ENCODE data around the gene PSMB5. TPM values are rescaled to one million over a fixed set of nuclear protein-coding genes. Genes with fewer than 3 reads are reported as not detected.

The PSMB5 gene
- total and polyA plus RNA-seq, 2 of the 13 experiments (the other 11 are each of a cell fraction or from before 2014, with no cell fraction given), result 705 to 871 TPM

DNA sequence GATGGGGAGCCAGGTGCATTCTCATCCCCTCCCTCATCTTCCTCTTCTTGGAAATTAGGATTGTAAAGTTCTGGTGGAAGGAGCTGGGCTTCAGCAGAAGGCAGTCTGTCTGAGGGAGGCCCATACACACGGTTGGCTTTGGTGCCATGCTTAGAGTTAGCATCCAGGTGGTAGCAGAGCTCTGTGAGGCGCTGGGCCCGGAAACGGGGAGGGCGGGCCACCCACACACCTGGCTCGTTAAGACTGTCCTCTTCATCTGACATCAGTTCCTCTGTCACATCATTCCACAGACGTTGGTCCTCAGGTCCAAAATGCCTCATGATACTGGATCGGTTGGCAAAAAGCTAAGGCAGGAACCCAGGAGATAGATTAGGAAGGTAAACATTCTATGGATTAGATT, 47.4 kb downstream of the PSMB5 start:
- Histone ChIP-seq H3K4me2 (ENCODE audit: low read depth, low read length) (no peak overlapping the region), H3K79me2 (ENCODE audit: insufficient read depth, low read length) (peaks cover 9% of the 10 kb centered on the region), H3K4me1 (ENCODE audit: insufficient read depth, low read length) (peaks cover 37% of the 10 kb centered on the region), H3K27ac (ENCODE audit: extremely low read length, insufficient read depth, low read length) (no peak overlapping the region), H4K20me1 (ENCODE audit: insufficient read depth, low read length) (no peaks in the 10 kb centered on the region), H3K27me3 (ENCODE audit: control insufficient read depth in 1 of 2, insufficient read depth in 2 of 2, low read length in 2 of 2) (no peaks in the 10 kb centered on the region; a peak in 1 of 5 replicates), H3K4me3 (replicated peaks in 1 of 3; ENCODE audit: insufficient read depth in 1 of 3, low read depth in 2 of 3, low read length in 3 of 3) (no peak overlapping the region), H3K36me3 (replicated peaks in 1 of 2; ENCODE audit: control insufficient read depth in 1 of 2, insufficient read depth in 2 of 2, low read length in 2 of 2) (peaks cover 0 to 6% of the 10 kb centered on the region in 2 experiments; a peak in 1 of 5 replicates), H3K9ac (ENCODE audit: insufficient read depth, low read depth, low read length) (no peak overlapping the region), H2AFZ (ENCODE audit: low read length) (no peak overlapping the region), H3K9me3 (ENCODE audit: low read length) (no peaks in the 10 kb centered on the region)
- in situ Hi-C loops (cut with HindIII; ENCODE audit: extremely low pct_ligation_motif_present, low pct_unique_long_range_greater_than_20kb), result loop anchor here (5.0 kb wide), 1 partner anchor 65 kb away; no protein-coding TSS in a partner anchor
- 88% methylated on average over 8 of the region's 8 CpGs for WGBS (ENCODE audit: low lambda C conversion rate)
- CTCF ChIA-PET (ENCODE audit: low intra/inter-chr PET ratio, low total read pairs), result interaction anchor here (0.8 to 6.6 kb wide), 16 partner anchors 7 to 430 kb away, joined by 3 to 298 read pairs (median 7); partner anchors contain the start of genes CDH24 and PRMT5
- ATAC-seq (no peak), FAIRE-seq (no peak), DNase-seq (ENCODE audit: low spot score) (no peak)
- intact Hi-C loops (cut with micrococcal nuclease; ENCODE audit: unreplicated experiment), result loop anchor here (2.0 to 10.0 kb wide), 2 partner anchors 20 to 318 kb away; partner anchors contain the start of genes BCL2L2 and PPP1R3E
- POLR2A ChIA-PET, result interaction anchor here (1.3 to 25.8 kb wide), 10 partner anchors 8 to 108 kb away, joined by 3 to 1670 read pairs (median 20); partner anchors contain the start of genes ACIN1, C14orf119, CDH24 and HAUS4
- BruUV-seq (replicated peaks), result no TSS peak
- no peak for TF ChIP-seq ZNF678 (CRISPR knock-in tag; IDR thresholded peaks at IDR 0.05)
- TF ChIP-seq ZNF253 (CRISPR knock-in tag; IDR thresholded peaks at IDR 0.05; ENCODE audit: borderline replicate concordance), result peak; percentile 48; the same call in 1 of the 2 replicates
- TF ChIP-seq ZNF101 (CRISPR knock-in tag; IDR thresholded peaks at IDR 0.05; ENCODE audit: borderline replicate concordance, low read depth), result no peak
- TF ChIP-seq, protein P1, sequence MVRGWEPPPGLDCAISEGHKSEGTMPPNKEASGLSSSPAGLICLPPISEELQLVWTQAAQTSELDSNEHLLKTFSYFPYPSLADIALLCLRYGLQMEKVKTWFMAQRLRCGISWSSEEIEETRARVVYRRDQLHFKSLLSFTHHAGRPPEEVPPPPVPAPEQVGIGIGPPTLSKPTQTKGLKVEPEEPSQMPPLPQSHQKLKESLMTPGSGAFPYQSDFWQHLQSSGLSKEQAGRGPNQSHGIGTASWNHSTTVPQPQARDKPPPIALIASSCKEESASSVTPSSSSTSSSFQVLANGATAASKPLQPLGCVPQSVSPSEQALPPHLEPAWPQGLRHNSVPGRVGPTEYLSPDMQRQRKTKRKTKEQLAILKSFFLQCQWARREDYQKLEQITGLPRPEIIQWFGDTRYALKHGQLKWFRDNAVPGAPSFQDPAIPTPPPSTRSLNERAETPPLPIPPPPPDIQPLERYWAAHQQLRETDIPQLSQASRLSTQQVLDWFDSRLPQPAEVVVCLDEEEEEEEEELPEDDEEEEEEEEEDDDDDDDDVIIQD (CRISPR knock-in tag; IDR thresholded peaks at IDR 0.05; ENCODE audit: low read depth), result no peak
- TF ChIP-seq ZMAT3 (CRISPR knock-in tag; conservative IDR thresholded peaks at IDR 0.05), result no peak
- 0 out of 2 replicates have a peak, but pooled peaks have one; percentile 24 for TF ChIP-seq ZNF768 (CRISPR knock-in tag; IDR thresholded peaks at IDR 0.05)
